GM23338 (cell line): ENCODE data around the gene RDH5.

ENCODE experiments used
- EZH2 ChIP-seq: fragments of 200-600 bp; sonication (generic); IDR thresholded peaks from one replicate; pipeline ENCODE4 v1.8.0; 2017; ENCODE audit warnings: antibody characterized with exemption, mild to moderate bottlenecking, low read depth; ENCODE audit not compliant: unreplicated experiment
- EZH2phosphoT487 ChIP-seq: fragments of 200-600 bp; sonication (generic); IDR thresholded peaks from one replicate; pipeline ENCODE4 v1.8.1; 2018; ENCODE audit warnings: antibody characterized with exemption; ENCODE audit not compliant: unreplicated experiment
- JUNB ChIP-seq: IDR thresholded peaks from one replicate; pipeline ENCODE4 v1.6.1; 2016; ENCODE audit warnings: antibody characterized with exemption; ENCODE audit not compliant: unreplicated experiment
- POLR2AphosphoS5 ChIP-seq: IDR thresholded peaks from 2 replicates; pipeline ENCODE4 v1.6.1; 2016; ENCODE audit warnings: antibody characterized with exemption, low read depth
- ZNF331 ChIP-seq: fragments of 250-450 bp; sonication (Bioruptor Pico); IDR thresholded peaks from 2 replicates; pipeline ENCODE4 v1.5.0; 2020; ENCODE audit warnings: low read depth, mild to moderate bottlenecking, moderate library complexity
- TF ChIP-seq, protein P1 (sequence below), 2 experiments: fragments of 200-600 bp in 1 of 2; sonication (generic) in 1 of 2; conservative IDR thresholded peaks; 2 replicates each; pipeline versions ENCODE4 v1.5.1 to v1.6.1; 2016 to 2017; ENCODE audit warnings: antibody characterized with exemption in 2 of 2, low read depth in 2 of 2, mild to moderate bottlenecking in 2 of 2, moderate library complexity in 1 of 2

DNA sequence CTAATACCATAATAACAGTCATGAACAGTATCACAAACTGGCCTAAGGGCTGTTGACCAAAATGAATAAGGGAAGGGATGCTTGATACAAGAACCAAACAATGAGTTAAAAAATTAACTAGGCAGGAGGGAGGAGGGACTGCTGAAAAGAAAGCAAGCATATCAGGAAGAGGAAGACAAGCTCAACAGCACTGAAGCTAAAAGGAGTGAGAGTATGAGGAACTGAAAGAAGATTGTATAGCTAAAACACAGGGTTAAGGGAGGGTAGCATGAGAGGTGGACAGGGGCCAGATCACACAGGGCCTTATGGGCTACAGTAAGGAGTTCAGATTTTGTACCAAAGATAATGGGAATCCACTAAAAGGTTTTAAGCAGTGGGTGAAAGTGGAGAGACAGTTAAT is 46.6 kb upstream of the RDH5 start:
- TF ChIP-seq ZNF331 (CRISPR knock-in tag): no peak
- TF ChIP-seq, protein P1, sequence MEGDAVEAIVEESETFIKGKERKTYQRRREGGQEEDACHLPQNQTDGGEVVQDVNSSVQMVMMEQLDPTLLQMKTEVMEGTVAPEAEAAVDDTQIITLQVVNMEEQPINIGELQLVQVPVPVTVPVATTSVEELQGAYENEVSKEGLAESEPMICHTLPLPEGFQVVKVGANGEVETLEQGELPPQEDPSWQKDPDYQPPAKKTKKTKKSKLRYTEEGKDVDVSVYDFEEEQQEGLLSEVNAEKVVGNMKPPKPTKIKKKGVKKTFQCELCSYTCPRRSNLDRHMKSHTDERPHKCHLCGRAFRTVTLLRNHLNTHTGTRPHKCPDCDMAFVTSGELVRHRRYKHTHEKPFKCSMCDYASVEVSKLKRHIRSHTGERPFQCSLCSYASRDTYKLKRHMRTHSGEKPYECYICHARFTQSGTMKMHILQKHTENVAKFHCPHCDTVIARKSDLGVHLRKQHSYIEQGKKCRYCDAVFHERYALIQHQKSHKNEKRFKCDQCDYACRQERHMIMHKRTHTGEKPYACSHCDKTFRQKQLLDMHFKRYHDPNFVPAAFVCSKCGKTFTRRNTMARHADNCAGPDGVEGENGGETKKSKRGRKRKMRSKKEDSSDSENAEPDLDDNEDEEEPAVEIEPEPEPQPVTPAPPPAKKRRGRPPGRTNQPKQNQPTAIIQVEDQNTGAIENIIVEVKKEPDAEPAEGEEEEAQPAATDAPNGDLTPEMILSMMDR (conservative IDR thresholded peaks at IDR 0.05; ENCODE audit: low read depth in 2 of 2): no peak
- no peak for TF ChIP-seq EZH2phosphoT487
- TF ChIP-seq POLR2AphosphoS5: no peak
- TF ChIP-seq EZH2: no peak
- no peak for TF ChIP-seq JUNB
